ENCODE measurements around the gene FGG. TPM values are rescaled to one million over a fixed set of nuclear protein-coding genes. Genes with fewer than 3 reads are reported as not detected.

The FGG gene
- total and polyA plus RNA-seq, 2 of the 8 experiments (the other 6 are each of a cell fraction or from before 2014, with no cell fraction given), result not detected

DNA sequence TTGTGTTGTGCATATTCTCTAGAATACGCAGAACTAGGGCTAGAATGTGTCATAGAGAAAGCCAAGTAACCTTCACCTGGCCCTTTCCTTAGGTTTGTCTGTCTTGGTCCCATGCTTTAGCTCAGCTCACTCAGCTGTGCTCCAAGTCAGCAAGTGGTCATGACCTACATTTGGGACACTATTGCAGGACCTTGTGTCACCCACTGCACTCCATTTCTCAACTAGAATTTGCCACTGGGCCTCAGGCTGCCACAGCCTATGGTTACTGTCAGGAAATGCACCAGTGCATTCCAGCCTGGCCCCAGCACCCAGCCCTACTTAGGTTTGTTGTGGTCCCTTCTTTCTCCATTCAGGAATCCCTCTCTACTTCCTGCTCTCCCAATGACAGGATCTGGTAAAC is 7.7 kb upstream of the FGG start:
- Histone ChIP-seq H3K79me1 (ENCODE audit: low read depth, low read length) (no peaks in the 10 kb centered on the region), H3K27ac (ENCODE audit: low read depth, low read length) (no peak overlapping the region), H3K18ac (ENCODE audit: extremely low read depth, low read length) (no peak overlapping the region), H4K20me1 (replicated peaks in 1 of 2; ENCODE audit: control insufficient read depth in 1 of 2, insufficient read depth in 2 of 2, low read length in 2 of 2) (no peaks in the 10 kb centered on the region), H3K79me2 (ENCODE audit: control insufficient read depth in 1 of 2, insufficient read depth in 2 of 2, low read length in 2 of 2) (no peaks in the 10 kb centered on the region), H2AFZ (ENCODE audit: low read length) (no peak overlapping the region), H2AK5ac (ENCODE audit: low read depth, low read length) (no peak overlapping the region), H3K36me3 (ENCODE audit: control insufficient read depth in 2 of 4, insufficient read depth in 4 of 4, low read length in 3 of 4) (no peaks in the 10 kb centered on the region), H4K5ac (ENCODE audit: insufficient read length, low read depth, low read length) (no peak overlapping the region), H3K4ac (replicated peaks; ENCODE audit: insufficient read length, low read depth, low read length) (no peak overlapping the region), H2BK20ac (ENCODE audit: low read length) (no peak overlapping the region), H3K4me1 (replicated peaks in 1 of 4; ENCODE audit: control insufficient read depth in 3 of 4, insufficient read depth in 4 of 4, low read length in 3 of 4) (no peaks in the 10 kb centered on the region), H3K23ac (ENCODE audit: insufficient read length) (no peak overlapping the region), H3K56ac (replicated peaks; ENCODE audit: insufficient read length, low read depth, low read length) (no peak overlapping the region), H2BK12ac (ENCODE audit: low read depth, low read length) (no peak overlapping the region), H3K4me2 (ENCODE audit: insufficient read depth in 1 of 2, low read depth in 2 of 2, low read length in 2 of 2) (no peak overlapping the region), H2BK5ac (ENCODE audit: low read depth, low read length) (no peak overlapping the region), H3K14ac (ENCODE audit: insufficient read length) (no peak overlapping the region), H2BK15ac (ENCODE audit: low read length) (no peak overlapping the region), H3K27me3 (replicated peaks in 1 of 4; ENCODE audit: control insufficient read depth in 3 of 4, extremely low read depth in 1 of 4, insufficient read depth in 3 of 4, low read length in 3 of 4) (no peaks in the 10 kb centered on the region), H4K8ac (ENCODE audit: extremely low read depth, insufficient read depth, low read length) (no peak overlapping the region), H3K9me3 (ENCODE audit: insufficient read depth in 2 of 2, low read depth in 1 of 2, low read length in 1 of 2) (no peaks in the 10 kb centered on the region), H2BK120ac (replicated peaks; ENCODE audit: low read depth, low read length) (no peak overlapping the region), H4K91ac (replicated peaks; ENCODE audit: insufficient read length, low read length) (no peak overlapping the region), H3K23me2 (ENCODE audit: low read depth, low read length) (no peaks in the 10 kb centered on the region), H3K4me3 (ENCODE audit: extremely low read depth in 1 of 4, insufficient read depth in 2 of 4, low read depth in 3 of 4, low read length in 4 of 4) (no peak overlapping the region), H3K9ac (replicated peaks in 1 of 4; ENCODE audit: extremely low read depth in 1 of 4, low read depth in 3 of 4, low read length in 3 of 4) (no peak overlapping the region)
- CTCF ChIA-PET (ENCODE audit: partially characterized antibody), result interaction anchor here (1.0 to 10.6 kb wide), 15 partner anchors 10 to 113 kb away, joined by 3 to 283 read pairs (median 9); partner anchors contain the start of genes FGB and PLRG1
- no peak for TF ChIP-seq MAX (IDR thresholded peaks at IDR 0.05)
- TF ChIP-seq CTBP2 (IDR thresholded peaks at IDR 0.05; ENCODE audit: borderline replicate concordance, insufficient read depth, insufficient read length, low read length), result no peak
- TF ChIP-seq ZNF274 (IDR thresholded peaks at IDR 0.05; ENCODE audit: borderline replicate concordance, extremely low read depth, low read length), result no peak
- TF ChIP-seq CHD1 (IDR thresholded peaks at IDR 0.05; ENCODE audit: low read depth, low read length), result no peak
- no peak for TF ChIP-seq TEAD4 (IDR thresholded peaks at IDR 0.05; ENCODE audit: low read depth, low read length)
- TF ChIP-seq SP2 (IDR thresholded peaks at IDR 0.05; ENCODE audit: low read length), result no peak
- no peak for TF ChIP-seq RNF2 (IDR thresholded peaks at IDR 0.05; ENCODE audit: borderline replicate concordance, low read depth, low read length, missing control alignments, poor library complexity, severe bottlenecking)
- FAIRE-seq (no peak), DNase-seq (ENCODE audit: low read depth in 1 of 2, low spot score in 2 of 2) (no peak)
- POLR2A ChIA-PET (ENCODE audit: partially characterized antibody), result no interaction called here
- 23% methylated on average over 1 of the region's 1 CpG; no CpG with 5 or more reads in 1 of the 2 experiments for WGBS, 2 experiments (ENCODE audit: extremely low coverage in 1 of 2, insufficient coverage in 1 of 2, insufficient read length in 1 of 2, insufficient replicate concordance in 2 of 2, low coverage in 1 of 2, low lambda C conversion rate in 2 of 2, missing lambda C conversion rate in 1 of 2)

Measured in H1 (cell line).